Astrocyte of the spinal cord (primary cell): ENCODE data around the gene CCDC14.
"Not testable (repeated sequence)": the region's sequence is repeated elsewhere in the genome, so short reads cannot be mapped to it uniquely, and the experiment has no call there.

Experiments
- DNase-seq: peaks from one replicate; pipeline ENCODE4 v3.0.0; 2011; ENCODE audit warnings: low read depth, low spot score
- H3K4me3 ChIP-seq: 2 replicates; pipeline ENCODE4 v1.5.1; 2011; ENCODE audit warnings: low read depth, mild to moderate bottlenecking, low read length, moderate library complexity
- CTCF ChIP-seq: IDR thresholded peaks from 2 replicates; pipeline ENCODE4 v1.5.1; 2012; ENCODE audit warnings: low read depth, mild to moderate bottlenecking, low read length, inconsistent platforms
- in situ Hi-C: cut with HindIII; loops from 2 replicates; pipeline ENCODE4 v1.10.0; 2017; ENCODE audit warnings: low sequenced_read_pairs

The CCDC14 gene

DNA sequence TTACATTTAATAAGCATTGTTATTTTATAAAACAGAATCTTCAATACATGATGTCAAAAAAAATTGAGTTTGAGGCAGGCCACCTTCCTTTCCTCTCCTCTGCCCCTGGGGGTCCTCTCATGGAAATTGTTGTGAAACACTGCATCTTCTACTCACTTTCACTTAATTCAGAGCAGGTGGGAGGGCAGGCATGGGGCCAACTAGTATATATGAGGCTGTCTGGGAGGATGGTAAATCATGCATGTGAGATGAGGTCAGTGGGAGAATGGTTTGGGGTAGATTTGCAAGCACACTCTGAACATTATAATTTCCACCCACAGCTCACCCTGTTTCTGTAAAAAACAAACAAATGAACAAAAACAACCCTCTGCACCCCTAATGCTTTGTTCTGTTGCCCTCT lies 10.4 kb upstream of the CCDC14 start:
- in situ Hi-C loops, result no loop called here
- no peak for DNase-seq
- no peak for TF ChIP-seq CTCF
- H3K4me3 ChIP-seq, result no peak overlapping the region

GRCh38 chr3:123967260-123967659 lies 6.2 kb upstream of the CCDC14 start:
- in situ Hi-C loops, H3K4me3 ChIP-seq, DNase-seq: not testable (repeated sequence)

DNA sequence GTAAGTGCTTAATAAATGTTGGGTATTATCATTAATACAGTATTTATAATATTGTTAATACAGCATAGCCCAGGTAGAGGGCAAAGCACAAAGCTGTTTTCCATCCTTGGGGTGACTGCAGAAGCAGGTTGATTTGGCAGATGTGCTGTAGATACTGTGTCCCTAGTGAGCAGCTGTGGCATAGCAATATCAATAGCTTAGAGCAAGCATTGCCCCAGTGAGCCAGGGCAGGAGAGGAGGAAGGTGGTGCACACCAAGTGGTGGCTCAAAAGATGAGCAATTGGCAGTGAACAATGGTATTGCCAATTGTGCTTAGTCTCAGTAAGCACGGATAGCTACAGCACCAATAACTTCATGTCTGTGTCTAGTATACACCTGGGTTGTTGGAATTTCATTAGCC lies 5.8 kb upstream of the CCDC14 start:
- DNase-seq, H3K4me3 ChIP-seq, in situ Hi-C loops: not testable (repeated sequence)

DNA sequence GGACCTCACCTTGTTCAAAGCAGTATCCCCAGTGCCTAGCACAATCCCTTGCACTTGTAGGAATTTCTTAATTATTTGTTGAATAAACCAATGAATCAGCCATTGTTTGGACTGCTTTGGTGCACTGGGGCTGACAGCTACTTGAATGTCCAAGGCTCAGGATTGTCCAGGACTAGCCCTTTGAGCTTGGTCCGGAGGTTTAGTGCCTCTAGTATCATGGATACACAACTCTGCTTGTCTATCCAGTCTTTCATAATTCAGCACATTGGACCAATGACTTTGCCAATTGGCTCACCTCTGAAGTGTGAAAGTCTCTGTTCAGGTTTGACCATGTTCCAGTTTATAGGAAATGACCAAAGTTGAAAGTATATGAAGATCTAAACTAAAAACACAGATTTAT lies 3.8 kb upstream of the CCDC14 start:
- in situ Hi-C loops, DNase-seq, H3K4me3 ChIP-seq: not testable (repeated sequence)

GRCh38 chr3:123961508-123961856 lies 453 bp upstream of the CCDC14 start:
- in situ Hi-C loops, result no loop called here
- no peak for TF ChIP-seq CTCF
- peak overlapping the region; percentile 90 for H3K4me3 ChIP-seq
- no peak for DNase-seq

- DNase-seq, result no peak
- no peak overlapping the region for H3K4me3 ChIP-seq
- in situ Hi-C loops, result no loop called here
- TF ChIP-seq CTCF, result no peak
Measured at GRCh38 chr3:123953735-123954134, 7.3 kb downstream of the CCDC14 start.

GRCh38 chr3:123952844-123953520 lies 8.0 kb downstream of the CCDC14 start:
- in situ Hi-C loops, result no loop called here
- H3K4me3 ChIP-seq, result no peak overlapping the region
- no peak for TF ChIP-seq CTCF
- DNase-seq, result no peak

DNA sequence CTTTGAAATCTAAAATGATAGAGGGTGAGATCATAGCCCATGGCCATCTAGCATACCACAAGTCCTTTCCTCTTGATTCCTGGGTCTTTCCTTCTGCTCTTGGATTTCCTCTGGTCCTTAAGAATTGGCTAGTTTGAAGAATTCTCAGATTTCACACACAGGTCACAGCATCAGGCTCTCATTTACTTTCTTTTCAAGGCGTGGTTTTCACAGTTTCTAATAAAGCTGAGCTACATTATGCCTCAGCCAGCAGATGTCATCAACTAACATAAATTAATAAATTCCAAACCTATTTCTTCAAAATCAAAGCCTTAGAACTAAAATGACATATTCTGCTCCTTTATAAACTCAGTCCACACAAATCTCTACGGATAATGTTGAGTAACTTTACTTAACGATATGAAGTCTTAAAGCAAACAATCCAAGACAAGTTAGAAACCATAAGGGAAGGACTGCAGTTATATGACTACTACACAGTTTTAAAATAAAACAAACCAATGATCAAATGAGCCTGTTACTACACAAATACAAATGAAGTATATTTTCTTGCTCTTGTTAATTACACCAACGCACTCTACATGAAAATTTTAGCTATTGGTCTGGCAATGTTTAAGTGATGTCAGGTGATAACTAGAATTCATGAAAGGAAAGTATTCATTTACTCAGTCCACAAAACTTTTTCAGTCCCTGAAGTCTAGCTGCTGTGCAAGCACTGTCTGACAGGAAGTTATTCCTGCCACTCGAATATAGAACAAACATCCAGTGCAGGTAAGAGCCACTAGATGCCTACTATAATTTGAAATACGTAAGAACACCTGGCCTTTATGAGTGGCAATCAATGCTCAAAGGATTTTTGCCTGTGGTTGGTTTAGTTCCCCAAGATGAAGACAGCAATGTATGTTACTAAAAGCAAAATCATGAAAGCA lies 9.2 kb downstream of the CCDC14 start:
- no peak for TF ChIP-seq CTCF
- in situ Hi-C loops, result no loop called here
- H3K4me3 ChIP-seq, result no peak overlapping the region
- no peak for DNase-seq
